ENCODE data around the gene PRL. TPM values are rescaled to one million over a fixed set of nuclear protein-coding genes. Genes with fewer than 3 reads are reported as not detected.

Gene PRL
- total and polyA plus RNA-seq, 2 of the 13 experiments (the other 11 are each of a cell fraction or from before 2014, with no cell fraction given), result not detected

GRCh38 chr6:22271081-22271480 lies 25.8 kb downstream of the PRL start (continued):
- no peak for TF ChIP-seq NONO (IDR thresholded peaks at IDR 0.05)
- TF ChIP-seq NONO (CRISPR knock-in tag; conservative IDR thresholded peaks at IDR 0.05), result no peak
- no peak for TF ChIP-seq TBX2 (CRISPR knock-in tag; IDR thresholded peaks at IDR 0.05; ENCODE audit: borderline replicate concordance)
- no peak for TF ChIP-seq SNAI1 (CRISPR knock-in tag; IDR thresholded peaks at IDR 0.05; ENCODE audit: borderline replicate concordance)
- TF ChIP-seq ZNF513 (CRISPR knock-in tag; conservative IDR thresholded peaks at IDR 0.05), result no peak

- POLR2A ChIA-PET, result no interaction called here
- H3K9me3 ChIP-seq (ENCODE audit: low read length), result peaks cover 43% of the 10 kb centered on the region
- no peaks in the 10 kb centered on the region for H3K4me1 ChIP-seq (ENCODE audit: insufficient read depth, low read length)
- CTCF ChIA-PET (ENCODE audit: low intra/inter-chr PET ratio, low total read pairs), result no interaction called here
- WGBS (ENCODE audit: low lambda C conversion rate), result 2% methylated on average over 2 of the region's 2 CpGs
- intact Hi-C loops (cut with micrococcal nuclease; ENCODE audit: unreplicated experiment), result no loop called here
- no peaks in the 10 kb centered on the region for H3K79me2 ChIP-seq (ENCODE audit: insufficient read depth, low read length)
- H3K4me3 ChIP-seq (replicated peaks in 1 of 3; ENCODE audit: insufficient read depth in 1 of 3, low read depth in 2 of 3, low read length in 3 of 3), result no peak overlapping the region
- TF ChIP-seq SALL1 (CRISPR knock-in tag; IDR thresholded peaks at IDR 0.05) (no peak), HDAC6 (IDR thresholded peaks at IDR 0.05; ENCODE audit: low read depth, low read length) (no peak), FLYWCH1 (CRISPR knock-in tag; IDR thresholded peaks at IDR 0.05) (no peak), KDM5B (CRISPR knock-in tag; IDR thresholded peaks at IDR 0.05; ENCODE audit: borderline replicate concordance) (no peak), ZNF775 (CRISPR knock-in tag; IDR thresholded peaks at IDR 0.05; ENCODE audit: borderline replicate concordance) (no peak), IKZF1 (IDR thresholded peaks at IDR 0.05) (no peak), ZFX (CRISPR knock-in tag; IDR thresholded peaks at IDR 0.05; ENCODE audit: low read depth) (no peak), ZNF225 (CRISPR knock-in tag; IDR thresholded peaks at IDR 0.05) (no peak)
- no peaks in the 10 kb centered on the region for H3K36me3 ChIP-seq (replicated peaks in 1 of 2; ENCODE audit: control insufficient read depth in 1 of 2, insufficient read depth in 2 of 2, low read length in 2 of 2)
- H2AFZ ChIP-seq (ENCODE audit: low read length), result no peak overlapping the region
- in situ Hi-C loops (cut with HindIII; ENCODE audit: extremely low pct_ligation_motif_present, low pct_unique_long_range_greater_than_20kb), result no loop called here
- no peak for ATAC-seq
- H3K27me3 ChIP-seq (ENCODE audit: control insufficient read depth in 1 of 2, insufficient read depth in 2 of 2, low read length in 2 of 2), result no peaks in the 10 kb centered on the region
- BruUV-seq (replicated peaks), result no TSS peak
- no peak overlapping the region for H3K27ac ChIP-seq (ENCODE audit: extremely low read length, insufficient read depth, low read length)
- no peak overlapping the region for H3K9ac ChIP-seq (ENCODE audit: insufficient read depth, low read depth, low read length)
- no peak for FAIRE-seq
- H3K4me2 ChIP-seq (ENCODE audit: low read depth, low read length), result no peak overlapping the region
- DNase-seq (ENCODE audit: low spot score), result no peak
- H4K20me1 ChIP-seq (ENCODE audit: insufficient read depth, low read length), result no peaks in the 10 kb centered on the region
Observed at GRCh38 chr6:22263748-22264147, 33.1 kb downstream of the PRL start.

All from HepG2 (cell line).